ENCODE results near the gene HNRNPLL.
A peak's percentile ranks its signal among the peaks of the same experiment; 100 is the strongest.

The HNRNPLL gene

DNA sequence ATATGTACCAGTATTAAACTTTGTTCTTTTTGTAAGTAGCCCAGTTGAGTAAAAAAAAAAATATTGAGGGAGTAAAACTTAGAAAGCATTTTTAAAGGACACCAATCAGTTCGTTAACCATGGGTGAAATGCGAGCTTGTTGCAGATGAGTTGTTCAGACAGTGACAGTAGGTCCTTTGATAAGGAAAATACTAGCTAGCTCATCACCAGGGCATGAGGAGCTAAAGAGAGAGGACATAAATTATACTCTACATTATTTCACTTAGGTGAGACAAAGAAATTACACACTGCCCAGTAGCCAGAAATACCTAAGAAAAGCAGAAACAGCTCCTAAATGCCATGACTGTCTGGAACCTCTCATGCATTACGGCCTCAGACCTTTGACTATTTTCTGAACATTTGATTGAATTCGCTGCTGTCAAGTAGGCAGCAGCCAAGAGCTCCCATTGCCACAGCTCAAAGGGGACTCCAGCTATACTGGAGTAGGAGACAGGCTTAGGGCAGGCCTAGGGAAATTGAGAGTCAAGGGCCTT lies 2.6 kb upstream of the HNRNPLL start:
- Histone ChIP-seq H3K4me3 (ENCODE audit: insufficient read depth, low read depth, low read length, poor library complexity, severe bottlenecking) (no peak overlapping the region), H3K27ac (ENCODE audit: insufficient read depth, low read length, poor library complexity, severe bottlenecking) (no peak overlapping the region), H3K9me3 (ENCODE audit: control insufficient read depth, low read length) (no peaks in the 10 kb centered on the region), H3K36me3 (ENCODE audit: control insufficient read depth, insufficient read depth, low read length) (no peaks in the 10 kb centered on the region), H3K27me3 (replicated peaks; ENCODE audit: control insufficient read depth, insufficient read depth, low read length, poor library complexity, severe bottlenecking) (no peaks in the 10 kb centered on the region), H3K4me1 (ENCODE audit: control insufficient read depth, insufficient read depth, low read length, poor library complexity, severe bottlenecking) (peaks cover 4% of the 10 kb centered on the region)
- no peak for DNase-seq

DNA sequence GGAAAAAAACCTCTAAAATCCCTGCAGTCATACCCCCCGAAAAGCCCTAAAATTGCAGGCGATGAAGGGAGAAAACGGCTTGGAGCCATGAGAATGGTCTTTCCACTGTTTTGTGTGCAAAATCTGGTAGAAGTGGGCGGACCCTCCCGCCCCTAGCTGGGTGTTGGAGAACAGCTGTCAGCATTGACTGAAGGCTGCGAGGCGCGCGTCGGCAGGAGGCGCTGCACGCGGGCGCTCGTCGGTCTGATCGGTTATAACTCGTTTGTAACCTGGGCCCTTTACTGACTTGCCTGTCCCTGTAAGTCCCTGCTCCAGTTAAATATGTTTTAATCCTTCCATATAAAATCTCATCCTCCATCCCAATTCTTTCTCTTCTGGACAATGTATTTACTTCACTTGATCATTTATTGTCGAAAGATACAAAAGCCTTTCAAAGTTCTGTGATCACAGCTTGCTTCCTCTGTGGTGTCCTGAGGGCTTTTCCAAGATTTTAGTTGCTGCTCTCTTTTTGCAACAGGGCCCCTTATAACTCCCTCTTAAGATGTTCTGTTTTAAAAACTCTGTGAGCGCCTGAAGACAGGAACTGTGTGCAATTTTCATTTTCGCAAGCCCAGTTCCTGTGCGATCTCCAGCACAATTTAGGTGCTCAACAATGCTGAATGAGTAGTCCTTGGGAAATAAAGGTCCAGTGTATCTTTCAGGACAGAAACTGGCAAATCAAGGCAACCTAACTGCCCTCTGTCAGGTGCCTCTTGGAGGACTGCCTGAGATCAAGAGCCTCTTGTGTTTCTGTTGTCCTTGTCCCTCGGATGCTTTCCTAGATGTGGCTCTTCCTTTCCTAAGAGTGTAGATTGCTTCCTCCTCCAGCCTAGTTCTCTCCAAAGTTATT lies 918 bp upstream of the HNRNPLL start:
- Histone ChIP-seq H3K4me1 (ENCODE audit: control insufficient read depth, insufficient read depth, low read length, poor library complexity, severe bottlenecking) (peaks cover 11% of the 10 kb centered on the region), H3K9me3 (ENCODE audit: control insufficient read depth, low read length) (no peaks in the 10 kb centered on the region), H3K27ac (ENCODE audit: insufficient read depth, low read length, poor library complexity, severe bottlenecking) (peak overlapping the region; percentile 85), H3K4me3 (ENCODE audit: insufficient read depth, low read depth, low read length, poor library complexity, severe bottlenecking) (peak overlapping the region; percentile 87), H3K27me3 (replicated peaks; ENCODE audit: control insufficient read depth, insufficient read depth, low read length, poor library complexity, severe bottlenecking) (no peaks in the 10 kb centered on the region), H3K36me3 (ENCODE audit: control insufficient read depth, insufficient read depth, low read length) (no peaks in the 10 kb centered on the region)
- peak; percentile 65 to 75 (median 70) for DNase-seq

DNA sequence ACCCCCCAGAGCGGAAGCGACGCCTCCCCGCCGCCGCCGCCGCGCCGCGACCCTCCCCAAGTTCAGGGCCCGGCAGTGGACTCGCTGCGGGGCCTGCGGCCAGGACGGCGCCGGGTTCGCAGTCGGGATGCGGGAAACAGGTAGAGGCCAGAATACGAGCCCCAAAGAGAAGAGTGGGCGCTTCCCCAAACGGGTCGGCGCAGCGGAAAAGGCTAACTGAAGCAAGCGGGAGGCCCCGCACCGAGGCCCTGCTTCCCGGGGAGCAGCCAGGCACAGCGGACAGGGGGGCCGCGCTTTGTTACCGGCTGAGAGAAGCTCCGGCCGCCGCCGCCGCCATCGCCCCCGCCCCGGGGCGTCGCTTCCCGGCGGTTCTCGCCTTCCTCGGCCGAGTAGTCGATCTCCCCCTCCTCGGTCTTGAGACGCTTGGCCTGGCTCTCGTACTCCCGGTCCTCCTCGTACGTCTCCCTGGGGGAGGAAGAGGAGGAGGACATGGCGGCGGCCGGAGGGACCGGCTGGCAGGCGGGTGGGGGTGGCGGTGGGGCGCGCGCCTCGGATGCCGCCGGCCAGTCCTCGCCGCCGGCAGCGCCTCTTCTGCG lies 494 bp downstream of the HNRNPLL start:
- H3K9me3 ChIP-seq (ENCODE audit: control insufficient read depth, low read length), result no peaks in the 10 kb centered on the region
- peak overlapping the region; percentile 87 for H3K4me3 ChIP-seq (ENCODE audit: insufficient read depth, low read depth, low read length, poor library complexity, severe bottlenecking)
- no peaks in the 10 kb centered on the region for H3K27me3 ChIP-seq (replicated peaks; ENCODE audit: control insufficient read depth, insufficient read depth, low read length, poor library complexity, severe bottlenecking)
- H3K36me3 ChIP-seq (ENCODE audit: control insufficient read depth, insufficient read depth, low read length), result no peaks in the 10 kb centered on the region
- peak overlapping the region; percentile 85 for H3K27ac ChIP-seq (ENCODE audit: insufficient read depth, low read length, poor library complexity, severe bottlenecking)
- peaks cover 13% of the 10 kb centered on the region for H3K4me1 ChIP-seq (ENCODE audit: control insufficient read depth, insufficient read depth, low read length, poor library complexity, severe bottlenecking)
- peak in 1 of 3 donors; percentile 34 for DNase-seq

DNA sequence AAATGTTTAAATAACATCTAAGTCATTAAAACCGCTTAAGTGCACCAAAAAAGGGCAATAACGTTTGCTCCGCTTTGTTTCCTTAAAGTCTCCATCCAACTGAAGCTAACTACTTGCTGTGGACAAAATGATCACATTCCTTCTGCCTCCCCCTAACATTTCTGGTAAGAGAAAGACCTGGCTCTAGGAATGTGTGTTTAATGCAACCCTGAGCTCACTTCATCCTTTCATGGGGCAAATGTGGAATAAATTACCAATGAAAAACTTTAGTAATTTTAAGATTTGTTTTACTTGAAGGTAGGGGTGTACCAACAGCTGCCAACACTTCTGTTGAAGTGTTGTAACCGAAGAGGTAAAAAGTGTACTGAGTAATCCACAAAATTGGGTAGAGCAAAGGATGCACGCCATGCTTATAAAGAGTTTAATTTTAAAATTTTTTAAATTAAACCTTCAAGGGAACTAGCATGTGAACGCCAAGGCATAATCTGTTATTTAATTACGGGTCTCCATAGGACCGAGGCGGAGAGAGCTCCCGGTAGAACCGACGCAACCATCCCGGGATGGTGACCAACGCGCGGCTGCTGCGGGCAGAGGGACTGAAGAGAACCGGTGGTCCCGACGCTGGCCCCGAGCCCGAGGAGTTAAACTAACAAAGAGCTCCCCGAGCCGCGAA lies 1.1 kb downstream of the HNRNPLL start:
- Histone ChIP-seq H3K36me3 (ENCODE audit: control insufficient read depth, insufficient read depth, low read length) (no peaks in the 10 kb centered on the region), H3K4me1 (ENCODE audit: control insufficient read depth, insufficient read depth, low read length, poor library complexity, severe bottlenecking) (peaks cover 13% of the 10 kb centered on the region), H3K27me3 (replicated peaks; ENCODE audit: control insufficient read depth, insufficient read depth, low read length, poor library complexity, severe bottlenecking) (no peaks in the 10 kb centered on the region), H3K4me3 (ENCODE audit: insufficient read depth, low read depth, low read length, poor library complexity, severe bottlenecking) (peak overlapping the region; percentile 87), H3K27ac (ENCODE audit: insufficient read depth, low read length, poor library complexity, severe bottlenecking) (peak overlapping the region; percentile 85), H3K9me3 (ENCODE audit: control insufficient read depth, low read length) (no peaks in the 10 kb centered on the region)
- DNase-seq, result no peak

DNA sequence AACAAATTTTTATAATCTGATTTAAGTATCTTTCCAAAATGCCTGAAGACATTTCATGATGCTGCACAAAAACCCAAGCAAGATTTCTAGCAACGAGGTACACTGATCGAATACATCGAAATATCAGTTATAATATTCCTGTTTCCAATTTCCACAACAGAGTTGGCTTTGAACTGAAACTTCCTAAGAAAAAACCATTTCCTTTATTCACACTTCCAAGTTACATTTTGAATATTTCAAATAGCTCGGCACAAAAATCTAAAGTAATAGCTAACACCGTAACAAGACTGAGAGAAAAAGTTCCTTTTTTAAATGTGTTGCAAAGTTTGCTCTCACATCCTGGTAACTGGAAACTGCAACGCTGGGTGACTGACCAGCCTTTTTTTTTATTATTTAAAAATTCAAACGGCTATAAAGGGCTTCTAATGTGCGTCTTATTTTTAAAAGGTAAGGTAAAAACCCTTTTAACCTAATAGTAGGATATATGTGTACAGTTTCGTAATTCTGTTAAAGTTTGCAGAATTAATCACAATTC lies 1.7 kb downstream of the HNRNPLL start:
- no peak for DNase-seq
- H3K9me3 ChIP-seq (ENCODE audit: control insufficient read depth, low read length), result no peaks in the 10 kb centered on the region
- H3K4me1 ChIP-seq (ENCODE audit: control insufficient read depth, insufficient read depth, low read length, poor library complexity, severe bottlenecking), result peaks cover 13% of the 10 kb centered on the region
- no peaks in the 10 kb centered on the region for H3K36me3 ChIP-seq (ENCODE audit: control insufficient read depth, insufficient read depth, low read length)
- peak overlapping the region; percentile 87 for H3K4me3 ChIP-seq (ENCODE audit: insufficient read depth, low read depth, low read length, poor library complexity, severe bottlenecking)
- H3K27ac ChIP-seq (ENCODE audit: insufficient read depth, low read length, poor library complexity, severe bottlenecking), result peak overlapping the region; percentile 85
- no peaks in the 10 kb centered on the region for H3K27me3 ChIP-seq (replicated peaks; ENCODE audit: control insufficient read depth, insufficient read depth, low read length, poor library complexity, severe bottlenecking)

DNA sequence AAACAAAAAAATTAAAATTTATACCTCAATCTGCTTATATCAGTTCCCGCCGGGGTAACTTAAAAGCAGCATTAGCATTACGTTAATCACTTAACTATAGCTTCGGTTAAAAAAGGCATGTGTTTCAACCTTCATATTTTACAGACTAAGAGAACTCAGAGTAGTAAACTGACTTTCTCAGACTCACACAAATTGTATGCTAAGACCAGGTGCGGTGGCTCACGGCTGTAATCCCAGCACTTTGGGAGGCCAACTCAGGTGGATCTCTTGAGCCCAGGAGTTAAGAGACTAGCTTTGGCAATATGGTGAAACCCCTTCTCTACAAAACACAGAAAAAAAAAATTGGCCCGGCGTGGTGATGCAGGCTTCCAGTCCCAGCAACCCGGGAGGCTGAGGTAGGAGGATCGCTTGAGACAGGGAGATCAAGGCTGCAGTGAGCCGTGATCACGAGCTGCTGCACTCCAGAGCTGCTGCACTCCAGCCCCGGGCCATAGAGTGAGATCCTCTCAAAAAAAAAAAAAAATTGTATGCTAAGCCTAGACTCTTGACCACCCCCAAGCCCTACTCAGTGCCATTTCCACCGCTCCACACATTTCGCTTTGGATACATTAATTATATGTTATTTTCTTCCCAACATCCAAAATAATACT lies 2.4 kb downstream of the HNRNPLL start:
- H3K9me3 ChIP-seq (ENCODE audit: control insufficient read depth, low read length), result no peaks in the 10 kb centered on the region
- peaks cover 13% of the 10 kb centered on the region for H3K4me1 ChIP-seq (ENCODE audit: control insufficient read depth, insufficient read depth, low read length, poor library complexity, severe bottlenecking)
- H3K4me3 ChIP-seq (ENCODE audit: insufficient read depth, low read depth, low read length, poor library complexity, severe bottlenecking), result peak overlapping the region; percentile 87
- H3K27ac ChIP-seq (ENCODE audit: insufficient read depth, low read length, poor library complexity, severe bottlenecking), result peak overlapping the region; percentile 85
- no peak for DNase-seq
- no peaks in the 10 kb centered on the region for H3K27me3 ChIP-seq (replicated peaks; ENCODE audit: control insufficient read depth, insufficient read depth, low read length, poor library complexity, severe bottlenecking)
- H3K36me3 ChIP-seq (ENCODE audit: control insufficient read depth, insufficient read depth, low read length), result no peaks in the 10 kb centered on the region

DNA sequence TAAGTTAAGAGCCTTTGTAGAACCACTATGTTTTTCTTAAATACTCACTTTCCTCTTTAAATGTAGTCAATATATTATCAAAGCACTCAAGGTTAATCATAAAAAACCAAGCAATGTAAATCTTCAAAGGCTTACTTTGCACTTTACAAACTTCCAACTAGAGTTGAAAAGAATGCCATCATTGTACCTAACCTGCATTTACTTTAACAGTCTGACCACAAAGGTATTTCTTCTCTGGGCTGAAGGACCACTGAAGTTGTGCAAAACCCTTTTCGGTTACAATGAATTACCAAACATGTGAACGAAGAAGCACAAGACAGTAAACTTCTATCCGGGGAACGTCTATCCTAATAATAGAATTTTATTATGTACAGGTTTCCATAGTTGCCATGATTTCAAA lies 3.0 kb downstream of the HNRNPLL start:
- Histone ChIP-seq H3K27ac (ENCODE audit: insufficient read depth, low read length, poor library complexity, severe bottlenecking) (peak overlapping the region; percentile 85), H3K4me3 (ENCODE audit: insufficient read depth, low read depth, low read length, poor library complexity, severe bottlenecking) (peak overlapping the region; percentile 87), H3K4me1 (ENCODE audit: control insufficient read depth, insufficient read depth, low read length, poor library complexity, severe bottlenecking) (peaks cover 16% of the 10 kb centered on the region)

DNA sequence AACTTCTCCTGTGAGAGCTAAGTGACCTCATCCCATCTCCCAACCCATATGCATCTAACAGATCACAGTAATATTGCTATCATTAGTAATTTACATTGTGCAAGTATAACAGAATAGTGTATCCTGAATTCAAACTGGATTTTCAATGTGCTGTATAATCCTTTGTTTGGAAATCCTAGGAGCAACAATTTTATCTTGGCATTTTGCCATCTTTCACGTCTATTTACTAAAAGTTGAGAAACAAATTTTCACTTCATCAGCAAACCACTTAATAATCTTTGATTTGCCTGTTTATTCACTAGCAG lies 3.8 kb downstream of the HNRNPLL start:
- Histone ChIP-seq H3K36me3 (ENCODE audit: control insufficient read depth, insufficient read depth, low read length) (no peaks in the 10 kb centered on the region), H3K27me3 (replicated peaks; ENCODE audit: control insufficient read depth, insufficient read depth, low read length, poor library complexity, severe bottlenecking) (no peaks in the 10 kb centered on the region), H3K9me3 (ENCODE audit: control insufficient read depth, low read length) (no peaks in the 10 kb centered on the region), H3K4me3 (ENCODE audit: insufficient read depth, low read depth, low read length, poor library complexity, severe bottlenecking) (peak overlapping the region; percentile 87), H3K4me1 (ENCODE audit: control insufficient read depth, insufficient read depth, low read length, poor library complexity, severe bottlenecking) (peaks cover 18% of the 10 kb centered on the region), H3K27ac (ENCODE audit: insufficient read depth, low read length, poor library complexity, severe bottlenecking) (peak overlapping the region; percentile 85)
- DNase-seq, result no peak

More for the DNA sequence above, 3.0 kb downstream of the HNRNPLL start:
- Histone ChIP-seq H3K9me3 (ENCODE audit: control insufficient read depth, low read length) (no peaks in the 10 kb centered on the region), H3K36me3 (ENCODE audit: control insufficient read depth, insufficient read depth, low read length) (no peaks in the 10 kb centered on the region), H3K27me3 (replicated peaks; ENCODE audit: control insufficient read depth, insufficient read depth, low read length, poor library complexity, severe bottlenecking) (no peaks in the 10 kb centered on the region)
- no peak for DNase-seq

DNA sequence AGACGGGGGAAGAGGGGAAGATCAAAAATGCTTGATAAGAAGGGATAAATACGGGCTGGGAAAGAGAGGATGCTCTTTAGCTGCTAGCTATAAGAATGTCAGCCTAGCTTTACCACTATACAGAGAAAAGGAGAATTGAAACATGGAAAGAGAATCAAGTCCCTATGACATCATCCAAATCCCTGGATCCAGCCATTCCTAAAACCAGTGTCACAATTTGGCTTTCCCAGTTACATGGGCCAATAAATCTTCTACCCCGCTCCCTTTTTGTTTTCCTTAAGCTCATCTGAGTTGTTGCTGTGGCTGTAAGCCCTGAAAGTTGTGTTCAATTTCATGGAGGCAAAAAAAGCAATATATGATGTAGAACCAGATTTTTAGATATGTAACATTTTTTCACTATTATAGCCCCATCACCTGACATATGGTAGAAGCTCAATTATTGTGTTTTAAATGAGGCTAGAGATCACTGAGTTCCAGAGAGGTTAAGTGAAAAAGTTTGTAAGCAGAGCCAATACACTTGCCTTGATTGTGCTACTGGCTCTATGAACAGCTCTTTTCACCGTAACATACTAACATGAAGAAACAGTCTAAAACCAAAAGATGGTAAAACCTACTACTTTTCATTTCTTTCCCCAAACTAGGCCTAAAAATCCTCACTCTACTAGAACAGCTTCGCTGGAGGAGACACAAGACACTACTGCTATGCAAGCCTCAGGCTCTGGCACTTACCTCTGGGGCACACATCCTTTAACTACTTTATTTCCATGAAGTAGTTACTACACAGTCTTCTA lies 4.3 kb downstream of the HNRNPLL start:
- Histone ChIP-seq H3K9me3 (ENCODE audit: control insufficient read depth, low read length) (no peaks in the 10 kb centered on the region), H3K27ac (ENCODE audit: insufficient read depth, low read length, poor library complexity, severe bottlenecking) (peak overlapping the region; percentile 85), H3K27me3 (replicated peaks; ENCODE audit: control insufficient read depth, insufficient read depth, low read length, poor library complexity, severe bottlenecking) (no peaks in the 10 kb centered on the region), H3K4me1 (ENCODE audit: control insufficient read depth, insufficient read depth, low read length, poor library complexity, severe bottlenecking) (peaks cover 14% of the 10 kb centered on the region), H3K4me3 (ENCODE audit: insufficient read depth, low read depth, low read length, poor library complexity, severe bottlenecking) (peak overlapping the region; percentile 87), H3K36me3 (ENCODE audit: control insufficient read depth, insufficient read depth, low read length) (no peaks in the 10 kb centered on the region)
- no peak for DNase-seq
